ENCODE results near the gene C11orf54. TPM values are rescaled to one million over a fixed set of nuclear protein-coding genes. Genes with fewer than 3 reads are reported as not detected.

C11orf54 gene
- polyA plus RNA-seq, 3 donors, result 8.3 to 23.6 (median 14.1) TPM

GRCh38 chr11:93694557-93694956 is 46.9 kb upstream of the C11orf54 start:
- intact Hi-C loops (cut with micrococcal nuclease), result no loop called here
- Histone ChIP-seq H3K27ac (ENCODE audit: low read depth in 1 of 2, low read length in 2 of 2) (no peak overlapping the region), H3K4me2 (replicated peaks; ENCODE audit: extremely low read depth, low read length, poor library complexity, severe bottlenecking) (no peak overlapping the region), H3K36me3 (replicated peaks in 1 of 2; ENCODE audit: control insufficient read depth in 1 of 2, insufficient read depth in 2 of 2, low read length in 2 of 2) (peaks cover 76 to 92% of the 10 kb centered on the region in 2 donors), H3K9me3 (replicated peaks in 1 of 2; ENCODE audit: control insufficient read depth in 1 of 2, insufficient read depth in 1 of 2, low read length in 2 of 2) (no peaks in the 10 kb centered on the region), H3K9ac (ENCODE audit: insufficient read depth, low read length, poor library complexity, severe bottlenecking) (no peak overlapping the region), H3K79me2 (ENCODE audit: insufficient read depth, low read length) (no peaks in the 10 kb centered on the region), H3K4me1 (ENCODE audit: control insufficient read depth in 1 of 2, insufficient read depth in 2 of 2, low read length in 2 of 2) (peaks cover 3 to 4% of the 10 kb centered on the region in 2 donors), H2AFZ (ENCODE audit: insufficient read depth, low read depth, low read length, poor library complexity, severe bottlenecking) (no peak overlapping the region), H3K27me3 (ENCODE audit: control insufficient read depth in 2 of 2, insufficient read depth in 2 of 2, low read length in 2 of 2) (no peaks in the 10 kb centered on the region), H4K20me1 (ENCODE audit: insufficient read depth, low read length) (no peaks in the 10 kb centered on the region), H3K4me3 (replicated peaks in 1 of 3; ENCODE audit: low read depth in 2 of 3, low read length in 3 of 3) (no peak overlapping the region)
- no peak overlapping the region for H3K4me3 Mint-ChIP-seq
- peaks cover 74 to 89% of the 10 kb centered on the region in 2 donors for H3K36me3 Mint-ChIP-seq
- no peak overlapping the region for H3K27ac Mint-ChIP-seq
- no peak for DNase-seq
- H3K9me3 Mint-ChIP-seq, result no peaks in the 10 kb centered on the region
- H3K27me3 Mint-ChIP-seq (ENCODE audit: low read depth in 3 of 3), result no peaks in the 10 kb centered on the region
- TF ChIP-seq, protein P1, sequence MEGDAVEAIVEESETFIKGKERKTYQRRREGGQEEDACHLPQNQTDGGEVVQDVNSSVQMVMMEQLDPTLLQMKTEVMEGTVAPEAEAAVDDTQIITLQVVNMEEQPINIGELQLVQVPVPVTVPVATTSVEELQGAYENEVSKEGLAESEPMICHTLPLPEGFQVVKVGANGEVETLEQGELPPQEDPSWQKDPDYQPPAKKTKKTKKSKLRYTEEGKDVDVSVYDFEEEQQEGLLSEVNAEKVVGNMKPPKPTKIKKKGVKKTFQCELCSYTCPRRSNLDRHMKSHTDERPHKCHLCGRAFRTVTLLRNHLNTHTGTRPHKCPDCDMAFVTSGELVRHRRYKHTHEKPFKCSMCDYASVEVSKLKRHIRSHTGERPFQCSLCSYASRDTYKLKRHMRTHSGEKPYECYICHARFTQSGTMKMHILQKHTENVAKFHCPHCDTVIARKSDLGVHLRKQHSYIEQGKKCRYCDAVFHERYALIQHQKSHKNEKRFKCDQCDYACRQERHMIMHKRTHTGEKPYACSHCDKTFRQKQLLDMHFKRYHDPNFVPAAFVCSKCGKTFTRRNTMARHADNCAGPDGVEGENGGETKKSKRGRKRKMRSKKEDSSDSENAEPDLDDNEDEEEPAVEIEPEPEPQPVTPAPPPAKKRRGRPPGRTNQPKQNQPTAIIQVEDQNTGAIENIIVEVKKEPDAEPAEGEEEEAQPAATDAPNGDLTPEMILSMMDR (IDR thresholded peaks at IDR 0.05), result no peak
- H3K4me1 Mint-ChIP-seq, result peaks cover 4% of the 10 kb centered on the region

DNA sequence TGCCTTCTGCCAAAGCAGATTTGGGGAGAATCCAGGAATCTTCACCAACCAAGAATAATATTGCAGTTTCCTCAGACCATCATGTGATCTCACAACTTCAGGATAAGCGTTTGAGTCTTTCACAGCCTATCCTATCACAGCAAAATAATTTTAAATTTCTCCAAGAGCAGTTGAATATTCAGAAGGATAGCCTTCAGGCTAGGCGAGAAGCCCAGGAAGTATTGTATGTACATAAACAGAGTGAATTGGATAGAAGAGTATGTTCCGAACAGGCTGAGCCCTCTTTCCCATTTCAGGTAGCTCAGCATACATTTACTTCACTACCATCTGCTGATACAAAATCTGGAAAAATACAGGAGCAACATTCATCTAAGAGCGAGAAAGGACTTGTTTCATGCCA is 43.9 kb upstream of the C11orf54 start:
- TF ChIP-seq, protein P1 (IDR thresholded peaks at IDR 0.05), result no peak
- peak overlapping the region in 2 of 7 donors; percentile 1 to 70 for H3K27ac Mint-ChIP-seq
- no peak for DNase-seq
- H3K27ac ChIP-seq (ENCODE audit: low read depth in 1 of 2, low read length in 2 of 2), result peak overlapping the region in 1 of 2 donors; percentile 22
- 100% methylated on average over 1 of the region's 4 CpGs for WGBS (ENCODE audit: insufficient coverage)
- H3K4me3 ChIP-seq (replicated peaks in 1 of 3; ENCODE audit: low read depth in 2 of 3, low read length in 3 of 3), result no peak overlapping the region
- no peaks in the 10 kb centered on the region for H3K27me3 ChIP-seq (ENCODE audit: control insufficient read depth in 2 of 2, insufficient read depth in 2 of 2, low read length in 2 of 2)
- no peak overlapping the region for H3K4me3 Mint-ChIP-seq
- no peaks in the 10 kb centered on the region for H3K4me1 ChIP-seq (ENCODE audit: control insufficient read depth in 1 of 2, insufficient read depth in 2 of 2, low read length in 2 of 2)
- no peaks in the 10 kb centered on the region for H3K9me3 ChIP-seq (replicated peaks in 1 of 2; ENCODE audit: control insufficient read depth in 1 of 2, insufficient read depth in 1 of 2, low read length in 2 of 2)
- no peaks in the 10 kb centered on the region for H3K9me3 Mint-ChIP-seq
- H3K36me3 Mint-ChIP-seq, result peaks cover 76 to 91% of the 10 kb centered on the region in 2 donors
- H3K27me3 Mint-ChIP-seq (ENCODE audit: low read depth in 3 of 3), result no peaks in the 10 kb centered on the region
- no peaks in the 10 kb centered on the region for H3K79me2 ChIP-seq (ENCODE audit: insufficient read depth, low read length)
- no peaks in the 10 kb centered on the region for H3K4me1 Mint-ChIP-seq
- no peak overlapping the region for H3K9ac ChIP-seq (ENCODE audit: insufficient read depth, low read length, poor library complexity, severe bottlenecking)
- H3K36me3 ChIP-seq (replicated peaks in 1 of 2; ENCODE audit: control insufficient read depth in 1 of 2, insufficient read depth in 2 of 2, low read length in 2 of 2), result peaks cover 80 to 98% of the 10 kb centered on the region in 2 donors
- no peaks in the 10 kb centered on the region for H4K20me1 ChIP-seq (ENCODE audit: insufficient read depth, low read length)
- intact Hi-C loops (cut with micrococcal nuclease), result no loop called here
- H3K4me2 ChIP-seq (replicated peaks; ENCODE audit: extremely low read depth, low read length, poor library complexity, severe bottlenecking), result no peak overlapping the region
- no peak overlapping the region for H2AFZ ChIP-seq (ENCODE audit: insufficient read depth, low read depth, low read length, poor library complexity, severe bottlenecking)

Measured in CD14-positive monocyte (primary cell).